Esophagus muscularis mucosa (tissue), 4 donors: ENCODE measurements around the gene TOM1L2. TPM values are rescaled to one million over a fixed set of nuclear protein-coding genes. Genes with fewer than 3 reads are reported as not detected.
A peak's percentile ranks its signal among the peaks of the same experiment; 100 is the strongest.

ENCODE experiments used
- DNase-seq: peaks from one replicate; pipeline ENCODE4 v3.0.0-alpha.2; 2017; ENCODE audit errors: extremely low spot score
- H3K27ac ChIP-seq, 4 donors: fragments of 200-600 bp; sonication (generic); replicated peaks in 1 of 4; 1 replicate in 3 of 4; 2 replicates in 1 of 4; pipeline ENCODE4 v1.5.1; 2016 to 2019; ENCODE audit warnings: mild to moderate bottlenecking in 1 of 4
- H3K27me3 ChIP-seq, 4 donors: fragments of 200-600 bp; sonication (generic); one replicate each; pipeline versions ENCODE4 v1.5.1 to v1.6.0; 2016 to 2019
- H3K36me3 ChIP-seq, 4 donors: fragments of 200-600 bp; sonication (generic); one replicate each; pipeline ENCODE4 v1.5.1; 2016 to 2019
- H3K4me1 ChIP-seq, 4 donors: fragments of 200-600 bp; sonication (generic); one replicate each; pipeline ENCODE4 v1.5.1; 2016 to 2019
- H3K4me3 ChIP-seq, 4 donors: fragments of 200-600 bp; sonication (generic); 1 replicate in 2 of 4; 2 replicates in 2 of 4; pipeline ENCODE4 v1.5.1; 2016 to 2019; ENCODE audit warnings: mild to moderate bottlenecking in 4 of 4, moderate library complexity in 1 of 4
- H3K9me3 ChIP-seq, 4 donors: fragments of 200-600 bp; sonication (generic); 1 replicate in 3 of 4; 2 replicates in 1 of 4; pipeline ENCODE4 v1.5.1; 2016 to 2019
- CTCF ChIP-seq, 3 experiments: fragments of 200-600 bp in 2 of 3; fragments of 450-650 bp in 1 of 3; sonication (generic) in 2 of 3; IDR thresholded peaks; one replicate each; pipeline ENCODE4 v1.5.1; 2017 to 2019; ENCODE audit warnings: antibody characterized with exemption in 3 of 3, mild to moderate bottlenecking in 2 of 3, moderate library complexity in 1 of 3
- EP300 ChIP-seq: sonication (generic); formaldehyde crosslinking; IDR thresholded peaks from one replicate; pipeline ENCODE4 v1.6.1; 2017; ENCODE audit warnings: antibody characterized with exemption
- POLR2A ChIP-seq: fragments of 450-650 bp; IDR thresholded peaks from one replicate; pipeline ENCODE4 v1.6.1; 2017; ENCODE audit warnings: antibody characterized with exemption, moderate library complexity, mild to moderate bottlenecking, low read depth
- POLR2AphosphoS5 ChIP-seq, 2 donors: sonication (generic); formaldehyde crosslinking; IDR thresholded peaks; one replicate each; pipeline ENCODE4 v1.6.1; 2017; ENCODE audit warnings: antibody characterized with exemption in 2 of 2
- WGBS: methylation state at CpG from one replicate; pipeline ENCODE4 v1.1.5; 2018; 5-methylcytosine and 5-hydroxymethylcytosine counted together
- intact Hi-C: fragments of 100-400 bp; cut with DNase I; formaldehyde crosslinking; loops from one replicate; pipeline ENCODE4 v1.15.1; 2023
- total RNA-seq, 4 donors: library from RNA; depleted of rRNA; stranded (reverse); fragments of >200 nt; gene quantifications; one replicate each; pipeline versions ENCODE4 v1.1.0 to v1.2.1, GENCODE V29; 2016

Gene TOM1L2
- total RNA-seq, 4 donors from 2014 or later = 64.4 to 96.9 (median 75.0) TPM

GRCh38 chr17:17893801-17894644 is 78.2 kb downstream of the TOM1L2 start:
- DNase-seq = no peak

GRCh38 chr17:17892731-17893130 is 79.5 kb downstream of the TOM1L2 start:
- no peaks in the 10 kb centered on the region for H3K27me3 ChIP-seq
- no peak overlapping the region for H3K4me3 ChIP-seq
- TF ChIP-seq POLR2AphosphoS5 (IDR thresholded peaks at IDR 0.05) = no peak
- no peak for TF ChIP-seq CTCF (IDR thresholded peaks at IDR 0.05)
- TF ChIP-seq POLR2A = no peak
- no peak for TF ChIP-seq EP300
- peaks cover 13 to 88% (median 47%) of the 10 kb centered on the region in 4 donors for H3K36me3 ChIP-seq
- no peaks in the 10 kb centered on the region for H3K9me3 ChIP-seq
- intact Hi-C loops = loop anchor here (10.0 kb wide), 1 partner anchor 142 kb away; the partner anchor contains the start of genes ATPAF2 and GID4
- 60% methylated on average over 2 of the region's 2 CpGs for WGBS
- H3K4me1 ChIP-seq = peaks cover 0 to 25% (median 13%) of the 10 kb centered on the region in 4 donors
- H3K27ac ChIP-seq = no peak overlapping the region
- DNase-seq = no peak

More at GRCh38 chr17:17893801-17894644, 78.2 kb downstream of the TOM1L2 start:
- Histone ChIP-seq H3K36me3 (peaks cover 13 to 88% (median 54%) of the 10 kb centered on the region in 4 donors), H3K9me3 (no peaks in the 10 kb centered on the region), H3K4me1 (peaks cover 0 to 21% (median 6%) of the 10 kb centered on the region in 4 donors), H3K27me3 (no peaks in the 10 kb centered on the region), H3K27ac (no peak overlapping the region), H3K4me3 (no peak overlapping the region)
- no peak for TF ChIP-seq CTCF (IDR thresholded peaks at IDR 0.05)
- TF ChIP-seq EP300 = no peak
- intact Hi-C loops = loop anchor here (10.0 kb wide), 1 partner anchor 141 kb away; the partner anchor contains the start of genes ATPAF2 and GID4
- 82% methylated on average over 7 of the region's 7 CpGs for WGBS

GRCh38 chr17:17892009-17892408 is 80.2 kb downstream of the TOM1L2 start:
- H3K9me3 ChIP-seq = no peaks in the 10 kb centered on the region
- H3K36me3 ChIP-seq = peaks cover 13 to 89% (median 48%) of the 10 kb centered on the region in 4 donors
- H3K4me3 ChIP-seq = no peak overlapping the region
- no peak for DNase-seq
- H3K27me3 ChIP-seq = no peaks in the 10 kb centered on the region
- intact Hi-C loops = loop anchor here (10.0 kb wide), 1 partner anchor 143 kb away; the partner anchor contains the start of genes ATPAF2 and GID4
- 86% methylated on average over 6 of the region's 6 CpGs for WGBS
- no peak for TF ChIP-seq POLR2A
- no peak for TF ChIP-seq EP300
- TF ChIP-seq POLR2AphosphoS5 (IDR thresholded peaks at IDR 0.05) = no peak
- no peak for TF ChIP-seq CTCF (IDR thresholded peaks at IDR 0.05)
- no peak overlapping the region for H3K27ac ChIP-seq
- H3K4me1 ChIP-seq = peaks cover 0 to 25% (median 13%) of the 10 kb centered on the region in 4 donors

GRCh38 chr17:17890773-17891759 is 81.1 kb downstream of the TOM1L2 start:
- WGBS = 93% methylated on average over 2 of the region's 5 CpGs
- Histone ChIP-seq H3K9me3 (no peaks in the 10 kb centered on the region), H3K27ac (no peak overlapping the region), H3K4me3 (no peak overlapping the region), H3K4me1 (peaks cover 0 to 25% (median 14%) of the 10 kb centered on the region in 4 donors), H3K36me3 (peaks cover 9 to 89% (median 43%) of the 10 kb centered on the region in 4 donors), H3K27me3 (no peaks in the 10 kb centered on the region)
- DNase-seq = no peak
- intact Hi-C loops = loop anchor here (10.0 kb wide), 1 partner anchor 144 kb away; the partner anchor contains the start of genes ATPAF2 and GID4
- TF ChIP-seq POLR2A (no peak), CTCF (IDR thresholded peaks at IDR 0.05) (peak; percentile 39 to 60 (median 50)), POLR2AphosphoS5 (IDR thresholded peaks at IDR 0.05) (no peak)
